Measurements from ENCODE around the gene OPRL1. TPM values are rescaled to one million over a fixed set of nuclear protein-coding genes. Genes with fewer than 3 reads are reported as not detected.

Gene OPRL1
- total RNA-seq, 2 experiments from 2014 or later, result 0.61 to 0.63 TPM

DNA sequence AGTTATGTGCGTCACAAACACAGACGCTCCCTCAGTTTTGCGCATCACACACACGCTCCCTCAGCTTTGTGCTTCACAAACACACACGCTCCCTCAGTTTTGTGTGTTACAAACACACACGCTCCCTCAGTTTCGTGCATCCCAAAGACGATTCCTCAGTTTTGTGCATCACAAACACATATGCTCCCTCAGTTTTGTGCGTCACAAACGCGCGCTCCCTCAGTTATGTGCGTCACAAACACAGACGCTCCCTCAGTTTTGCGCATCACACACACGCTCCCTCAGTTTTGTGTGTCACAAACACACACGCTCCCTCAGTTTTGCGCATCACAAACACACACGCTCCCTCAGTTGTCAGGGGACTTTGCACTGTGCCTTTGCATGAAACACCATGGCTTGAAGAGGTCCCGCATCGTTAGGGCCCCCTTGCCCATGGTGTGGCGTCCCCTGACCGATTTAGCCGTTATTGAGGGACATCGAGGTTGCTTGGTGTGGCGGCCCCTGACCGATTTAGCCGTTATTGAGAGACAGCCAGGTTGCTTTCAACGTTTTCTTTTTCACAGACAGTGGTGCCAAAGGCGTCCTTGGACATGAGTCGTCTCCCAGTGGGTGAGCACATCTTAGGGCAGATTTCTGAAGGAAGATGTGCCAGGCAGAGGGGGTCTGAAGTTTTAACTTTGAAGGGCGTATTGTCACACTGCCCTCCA lies 56.3 kb downstream of the OPRL1 start:
- ChIA-PET CTCF (no interaction called here), POLR2A (no interaction called here)
- H3K36me3 Mint-ChIP-seq (ENCODE audit: low read depth), result no peaks in the 10 kb centered on the region
- DNase-seq, result no peak
- no peak for TF ChIP-seq CTCF (IDR thresholded peaks at IDR 0.05)
- no peaks in the 10 kb centered on the region for H3K9me3 Mint-ChIP-seq
- H3K4me1 Mint-ChIP-seq (ENCODE audit: low read depth), result no peaks in the 10 kb centered on the region
- intact Hi-C loops (cut with micrococcal nuclease), result no loop called here
- H3K27ac Mint-ChIP-seq, result no peak overlapping the region
- H3K27me3 Mint-ChIP-seq, result peaks cover 3% of the 10 kb centered on the region
- no peak overlapping the region for H3K4me3 Mint-ChIP-seq
- no peak for ATAC-seq

GRCh38 chr20:64137598-64138031 lies 57.7 kb downstream of the OPRL1 start:
- intact Hi-C loops (cut with micrococcal nuclease), result no loop called here
- Mint-ChIP-seq H3K27me3 (peaks cover 3% of the 10 kb centered on the region), H3K4me1 (ENCODE audit: low read depth) (no peaks in the 10 kb centered on the region), H3K36me3 (ENCODE audit: low read depth) (no peaks in the 10 kb centered on the region), H3K4me3 (no peak overlapping the region), H3K9me3 (no peaks in the 10 kb centered on the region), H3K27ac (no peak overlapping the region)
- ChIA-PET POLR2A (no interaction called here), CTCF (no interaction called here)
- DNase-seq, result no peak
- no peak for TF ChIP-seq CTCF (IDR thresholded peaks at IDR 0.05)
- no peak for ATAC-seq

- peaks cover 3% of the 10 kb centered on the region for H3K27me3 Mint-ChIP-seq
- no peaks in the 10 kb centered on the region for H3K4me1 Mint-ChIP-seq (ENCODE audit: low read depth)
- H3K9me3 Mint-ChIP-seq, result no peaks in the 10 kb centered on the region
Measured at GRCh38 chr20:64138276-64138815, 58.5 kb downstream of the OPRL1 start.

DNA sequence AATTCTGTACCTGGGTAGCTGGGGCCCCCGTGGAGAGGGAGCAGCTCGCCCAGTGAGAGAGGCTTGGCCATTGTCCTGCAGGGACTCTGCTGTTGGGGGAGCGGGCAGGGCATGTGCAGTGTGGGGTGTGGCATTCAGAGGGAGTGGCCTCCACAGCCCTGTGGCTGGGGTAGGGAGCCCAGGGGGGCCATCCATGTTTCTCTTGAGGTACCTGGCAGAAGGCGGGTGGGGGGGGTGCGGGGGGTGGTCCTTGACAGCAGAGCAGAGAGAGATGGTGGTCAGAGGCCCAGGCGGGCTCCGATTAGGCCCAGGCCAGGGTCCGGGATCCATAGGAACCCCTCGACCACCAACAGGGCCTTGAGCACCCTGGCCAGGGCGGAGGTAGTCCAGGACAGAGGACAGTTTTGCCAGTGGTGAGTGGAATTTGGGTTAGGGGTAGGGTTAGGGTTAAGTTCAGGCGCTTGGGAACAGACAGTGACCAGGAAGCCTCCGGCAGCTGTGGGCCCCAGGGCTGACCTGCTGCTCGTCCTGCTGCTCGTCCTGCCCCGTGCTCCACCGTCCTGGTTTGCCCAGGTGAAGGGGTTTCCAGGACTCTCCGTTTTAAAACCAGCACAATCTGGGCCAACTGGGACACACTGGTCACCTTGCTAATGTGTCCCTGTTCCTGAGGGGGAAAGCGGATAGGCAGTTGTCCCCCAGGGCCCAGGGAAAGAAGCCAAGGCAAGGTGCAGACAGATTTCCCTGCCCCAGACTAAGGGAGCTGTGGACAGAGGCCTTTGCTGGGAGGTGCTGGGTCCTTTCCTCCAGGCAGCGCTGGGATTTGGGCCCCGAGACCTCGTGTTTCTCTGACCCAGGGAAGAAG lies 59.5 kb downstream of the OPRL1 start:
- intact Hi-C loops (cut with micrococcal nuclease), result no loop called here
- ChIA-PET CTCF (interaction anchor here (1.1 kb wide), 1 partner anchor 100 kb away, joined by 3 read pairs; no protein-coding TSS in a partner anchor), POLR2A (no interaction called here)
- Mint-ChIP-seq H3K27me3 (peaks cover 3% of the 10 kb centered on the region), H3K27ac (no peak overlapping the region), H3K4me1 (ENCODE audit: low read depth) (no peaks in the 10 kb centered on the region), H3K4me3 (no peak overlapping the region), H3K36me3 (ENCODE audit: low read depth) (no peaks in the 10 kb centered on the region), H3K9me3 (no peaks in the 10 kb centered on the region)
- DNase-seq, result no peak
- TF ChIP-seq CTCF (IDR thresholded peaks at IDR 0.05), result no peak
- no peak for ATAC-seq

More at GRCh38 chr20:64138276-64138815, 58.5 kb downstream of the OPRL1 start:
- Mint-ChIP-seq H3K36me3 (ENCODE audit: low read depth) (no peaks in the 10 kb centered on the region), H3K27ac (no peak overlapping the region), H3K4me3 (no peak overlapping the region)
- DNase-seq (no peak), ATAC-seq (no peak)
- POLR2A ChIA-PET, result interaction anchor here (0.6 kb wide), 1 partner anchor 573 kb away, joined by 3 read pairs; no protein-coding TSS in a partner anchor
- CTCF ChIA-PET, result no interaction called here
- TF ChIP-seq CTCF (IDR thresholded peaks at IDR 0.05), result no peak
- intact Hi-C loops (cut with micrococcal nuclease), result no loop called here
